ENCODE results near the gene ARHGEF17. TPM values are rescaled to one million over a fixed set of nuclear protein-coding genes. Genes with fewer than 3 reads are reported as not detected.

Gene ARHGEF17
- total RNA-seq, 2 experiments from 2014 or later, result 0.19 TPM; not detected in 1

- Mint-ChIP-seq H3K4me1 (ENCODE audit: low read depth) (no peaks in the 10 kb centered on the region), H3K27ac (no peak overlapping the region), H3K9me3 (no peaks in the 10 kb centered on the region), H3K4me3 (no peak overlapping the region), H3K27me3 (ENCODE audit: low read depth) (no peaks in the 10 kb centered on the region), H3K36me3 (ENCODE audit: low read depth) (no peaks in the 10 kb centered on the region)
- intact Hi-C loops (cut with micrococcal nuclease), result no loop called here
- no peak for DNase-seq
- CTCF ChIA-PET, result interaction anchor here (0.9 to 1.2 kb wide), 2 partner anchors 42 to 55 kb away, joined by 3 read pairs; no protein-coding TSS in a partner anchor
These were observed 36.1 kb downstream of the ARHGEF17 start for GRCh38 chr11:73344191-73344607.

- Mint-ChIP-seq H3K36me3 (ENCODE audit: low read depth) (no peaks in the 10 kb centered on the region), H3K4me1 (ENCODE audit: low read depth) (no peaks in the 10 kb centered on the region), H3K9me3 (no peaks in the 10 kb centered on the region), H3K4me3 (no peak overlapping the region), H3K27ac (no peak overlapping the region), H3K27me3 (ENCODE audit: low read depth) (no peaks in the 10 kb centered on the region)
- CTCF ChIA-PET, result no interaction called here
- DNase-seq, result no peak
- intact Hi-C loops (cut with micrococcal nuclease), result no loop called here
These were observed 37.5 kb downstream of the ARHGEF17 start for GRCh38 chr11:73345481-73346160.

- H3K4me1 Mint-ChIP-seq (ENCODE audit: low read depth), result no peaks in the 10 kb centered on the region
- no peaks in the 10 kb centered on the region for H3K9me3 Mint-ChIP-seq
- CTCF ChIA-PET, result no interaction called here
- no peak overlapping the region for H3K27ac Mint-ChIP-seq
- intact Hi-C loops (cut with micrococcal nuclease), result no loop called here
- no peak overlapping the region for H3K4me3 Mint-ChIP-seq
- no peak for DNase-seq
- H3K27me3 Mint-ChIP-seq (ENCODE audit: low read depth), result no peaks in the 10 kb centered on the region
- no peaks in the 10 kb centered on the region for H3K36me3 Mint-ChIP-seq (ENCODE audit: low read depth)
These were observed 38.3 kb downstream of the ARHGEF17 start for GRCh38 chr11:73346186-73346935.

GRCh38 chr11:73347067-73347466 is 39.0 kb downstream of the ARHGEF17 start:
- H3K4me1 Mint-ChIP-seq (ENCODE audit: low read depth), result no peaks in the 10 kb centered on the region
- H3K9me3 Mint-ChIP-seq, result no peaks in the 10 kb centered on the region
- CTCF ChIA-PET, result no interaction called here
- no peaks in the 10 kb centered on the region for H3K27me3 Mint-ChIP-seq (ENCODE audit: low read depth)
- DNase-seq, result no peak
- no peaks in the 10 kb centered on the region for H3K36me3 Mint-ChIP-seq (ENCODE audit: low read depth)
- no peak overlapping the region for H3K4me3 Mint-ChIP-seq
- intact Hi-C loops (cut with micrococcal nuclease), result no loop called here
- H3K27ac Mint-ChIP-seq, result no peak overlapping the region

GRCh38 chr11:73348838-73349237 is 40.8 kb downstream of the ARHGEF17 start:
- Mint-ChIP-seq H3K4me3 (no peak overlapping the region), H3K36me3 (ENCODE audit: low read depth) (no peaks in the 10 kb centered on the region), H3K27ac (no peak overlapping the region), H3K9me3 (no peaks in the 10 kb centered on the region), H3K4me1 (ENCODE audit: low read depth) (no peaks in the 10 kb centered on the region), H3K27me3 (ENCODE audit: low read depth) (no peaks in the 10 kb centered on the region)
- DNase-seq, result no peak
- intact Hi-C loops (cut with micrococcal nuclease), result no loop called here
- CTCF ChIA-PET, result interaction anchor here (0.8 to 5.5 kb wide), 5 partner anchors 11 to 330 kb away, joined by 3 to 46 read pairs (median 4); no protein-coding TSS in a partner anchor

- Mint-ChIP-seq H3K27me3 (ENCODE audit: low read depth) (no peaks in the 10 kb centered on the region), H3K4me1 (ENCODE audit: low read depth) (no peaks in the 10 kb centered on the region), H3K27ac (no peak overlapping the region), H3K4me3 (no peak overlapping the region), H3K9me3 (no peaks in the 10 kb centered on the region), H3K36me3 (ENCODE audit: low read depth) (no peaks in the 10 kb centered on the region)
- CTCF ChIA-PET, result interaction anchor here (0.8 to 5.5 kb wide), 11 partner anchors 10 to 329 kb away, joined by 3 to 46 read pairs (median 13); partner anchors contain the start of gene RELT
- intact Hi-C loops (cut with micrococcal nuclease), result no loop called here
- no peak for DNase-seq
These were observed 41.6 kb downstream of the ARHGEF17 start for GRCh38 chr11:73349633-73350032.

- Mint-ChIP-seq H3K9me3 (no peaks in the 10 kb centered on the region), H3K27ac (peak overlapping the region; percentile 38), H3K36me3 (ENCODE audit: low read depth) (no peaks in the 10 kb centered on the region), H3K4me1 (ENCODE audit: low read depth) (no peaks in the 10 kb centered on the region), H3K4me3 (no peak overlapping the region), H3K27me3 (ENCODE audit: low read depth) (no peaks in the 10 kb centered on the region)
- CTCF ChIA-PET, result interaction anchor here (0.6 to 5.5 kb wide), 56 partner anchors 9 to 1784 kb away, joined by 3 to 52 read pairs (median 4); partner anchors contain the start of gene RELT
- intact Hi-C loops (cut with micrococcal nuclease), result loop anchor here (1.0 kb wide), 4 partner anchors 25 to 310 kb away; partner anchors contain the start of gene RELT
- peak; percentile 73 for DNase-seq
These were observed 43.0 kb downstream of the ARHGEF17 start for GRCh38 chr11:73350908-73351636.

GRCh38 chr11:73353422-73353821 is 45.3 kb downstream of the ARHGEF17 start:
- intact Hi-C loops (cut with micrococcal nuclease), result no loop called here
- DNase-seq, result no peak
- H3K27ac Mint-ChIP-seq, result no peak overlapping the region
- no peaks in the 10 kb centered on the region for H3K4me1 Mint-ChIP-seq (ENCODE audit: low read depth)
- no peaks in the 10 kb centered on the region for H3K36me3 Mint-ChIP-seq (ENCODE audit: low read depth)
- CTCF ChIA-PET, result interaction anchor here (1.2 to 4.9 kb wide), 2 partner anchors 40 to 308 kb away, joined by 6 to 52 read pairs; no protein-coding TSS in a partner anchor
- no peaks in the 10 kb centered on the region for H3K27me3 Mint-ChIP-seq (ENCODE audit: low read depth)
- H3K9me3 Mint-ChIP-seq, result no peaks in the 10 kb centered on the region
- no peak overlapping the region for H3K4me3 Mint-ChIP-seq

- Mint-ChIP-seq H3K4me3 (no peak overlapping the region), H3K9me3 (no peaks in the 10 kb centered on the region), H3K36me3 (ENCODE audit: low read depth) (no peaks in the 10 kb centered on the region), H3K27ac (no peak overlapping the region), H3K27me3 (ENCODE audit: low read depth) (no peaks in the 10 kb centered on the region), H3K4me1 (ENCODE audit: low read depth) (no peaks in the 10 kb centered on the region)
- intact Hi-C loops (cut with micrococcal nuclease), result no loop called here
- DNase-seq, result no peak
- CTCF ChIA-PET, result interaction anchor here (0.7 to 4.9 kb wide), 3 partner anchors 59 to 306 kb away, joined by 3 to 52 read pairs (median 4); no protein-coding TSS in a partner anchor
These were observed 47.0 kb downstream of the ARHGEF17 start for GRCh38 chr11:73355109-73355508.

GRCh38 chr11:73356979-73357860 is 49.1 kb downstream of the ARHGEF17 start:
- H3K27me3 Mint-ChIP-seq (ENCODE audit: low read depth), result no peaks in the 10 kb centered on the region
- no peak for DNase-seq
- CTCF ChIA-PET, result interaction anchor here (0.6 to 4.2 kb wide), 3 partner anchors 7 to 269 kb away, joined by 3 to 46 read pairs (median 4); no protein-coding TSS in a partner anchor
- H3K36me3 Mint-ChIP-seq (ENCODE audit: low read depth), result no peaks in the 10 kb centered on the region
- H3K9me3 Mint-ChIP-seq, result no peaks in the 10 kb centered on the region
- intact Hi-C loops (cut with micrococcal nuclease), result no loop called here
- H3K4me3 Mint-ChIP-seq, result no peak overlapping the region
- no peaks in the 10 kb centered on the region for H3K4me1 Mint-ChIP-seq (ENCODE audit: low read depth)
- no peak overlapping the region for H3K27ac Mint-ChIP-seq

- Mint-ChIP-seq H3K36me3 (ENCODE audit: low read depth) (no peaks in the 10 kb centered on the region), H3K4me3 (no peak overlapping the region), H3K9me3 (no peaks in the 10 kb centered on the region), H3K4me1 (ENCODE audit: low read depth) (no peaks in the 10 kb centered on the region), H3K27ac (no peak overlapping the region), H3K27me3 (ENCODE audit: low read depth) (no peaks in the 10 kb centered on the region)
- intact Hi-C loops (cut with micrococcal nuclease), result no loop called here
- DNase-seq, result no peak
- CTCF ChIA-PET, result interaction anchor here (0.6 to 4.2 kb wide), 4 partner anchors 8 to 1457 kb away, joined by 3 to 46 read pairs (median 3); no protein-coding TSS in a partner anchor
These were observed 50.0 kb downstream of the ARHGEF17 start for GRCh38 chr11:73358071-73358470.
